Mesenchymal stem cell (in vitro differentiated cells and primary cell): ENCODE measurements around the gene WDR64.

Experiments used
- DNase-seq: peaks from one replicate; pipeline ENCODE4 v3.0.0-alpha.2; 2013
- H2AFZ ChIP-seq: one replicate; pipeline ENCODE4 v1.6.1; 2013; ENCODE audit warnings: low read depth, mild to moderate bottlenecking, control low read depth, inconsistent platforms, low read length, moderate library complexity
- H2AK5ac ChIP-seq: 2 replicates; pipeline ENCODE4 v1.6.1; 2013; ENCODE audit warnings: low read length, moderate library complexity, mild to moderate bottlenecking, inconsistent platforms; ENCODE audit not compliant: severe bottlenecking
- H2BK120ac ChIP-seq: one replicate; pipeline ENCODE4 v1.6.1; 2013; ENCODE audit warnings: low read depth, mild to moderate bottlenecking, inconsistent platforms, low read length, moderate library complexity
- H2BK12ac ChIP-seq, 2 experiments: one replicate each; pipeline ENCODE4 v1.6.1; 2013; ENCODE audit warnings: inconsistent platforms in 2 of 2, low read length in 2 of 2, mild to moderate bottlenecking in 2 of 2, moderate library complexity in 2 of 2, control low read depth in 1 of 2
- H2BK15ac ChIP-seq: one replicate; pipeline ENCODE4 v1.6.1; 2013; ENCODE audit warnings: mild to moderate bottlenecking, low read depth, inconsistent platforms; ENCODE audit not compliant: poor library complexity, severe bottlenecking
- H2BK5ac ChIP-seq: 2 replicates; pipeline ENCODE4 v1.6.1; 2013; ENCODE audit warnings: low read depth, mild to moderate bottlenecking, low read length, control low read depth, inconsistent platforms; ENCODE audit not compliant: poor library complexity, severe bottlenecking
- H3K14ac ChIP-seq, 2 experiments: one replicate each; pipeline ENCODE4 v1.6.1; 2013; ENCODE audit warnings: inconsistent platforms in 2 of 2, low read length in 2 of 2, control low read depth in 1 of 2, mild to moderate bottlenecking in 1 of 2, moderate library complexity in 1 of 2
- H3K18ac ChIP-seq, 2 experiments: one replicate each; pipeline ENCODE4 v1.6.1; 2013; ENCODE audit warnings: inconsistent platforms in 2 of 2, low read length in 2 of 2, control low read depth in 1 of 2, low read depth in 1 of 2, mild to moderate bottlenecking in 1 of 2
- H3K23ac ChIP-seq, 2 experiments: one replicate each; pipeline ENCODE4 v1.6.1; 2013; ENCODE audit warnings: inconsistent platforms in 2 of 2, low read length in 2 of 2, mild to moderate bottlenecking in 2 of 2, moderate library complexity in 2 of 2, control low read depth in 1 of 2
- H3K27ac ChIP-seq: 2 replicates; pipeline ENCODE4 v1.5.1; 2013; ENCODE audit warnings: mild to moderate bottlenecking, moderate library complexity, low read length, control low read depth, inconsistent platforms; ENCODE audit not compliant: poor library complexity, severe bottlenecking
- H3K27me3 ChIP-seq, 2 experiments: 2 replicates each; pipeline versions ENCODE4 v1.6.1 to v1.7.0; 2013; ENCODE audit warnings: low read length in 2 of 2, mild to moderate bottlenecking in 2 of 2, moderate library complexity in 2 of 2, control low read depth in 1 of 2, inconsistent platforms in 1 of 2; ENCODE audit not compliant: control insufficient read depth in 1 of 2, insufficient read depth in 1 of 2
- H3K36me3 ChIP-seq, 2 experiments: 2 replicates each; pipeline versions ENCODE4 v1.6.1 to v1.7.0; 2013; ENCODE audit warnings: low read length in 2 of 2, control low read depth in 1 of 2, inconsistent platforms in 1 of 2, low read depth in 1 of 2, mild to moderate bottlenecking in 1 of 2; ENCODE audit not compliant: insufficient read depth in 2 of 2, control insufficient read depth in 1 of 2
- H3K4ac ChIP-seq, 2 experiments: one replicate each; pipeline ENCODE4 v1.6.1; 2013; ENCODE audit warnings: inconsistent platforms in 2 of 2, low read length in 2 of 2, mild to moderate bottlenecking in 2 of 2, moderate library complexity in 2 of 2, control low read depth in 1 of 2, low read depth in 1 of 2
- H3K4me1 ChIP-seq: 2 replicates; pipeline ENCODE4 v1.6.1; 2013; ENCODE audit warnings: low read depth, low read length, control low read depth; ENCODE audit not compliant: control insufficient read depth, insufficient read depth
- H3K4me2 ChIP-seq: 2 replicates; pipeline ENCODE4 v1.6.1; 2013; ENCODE audit warnings: low read length, mild to moderate bottlenecking, inconsistent platforms; ENCODE audit not compliant: poor library complexity, severe bottlenecking
- H3K4me3 ChIP-seq, 2 experiments: 2 replicates each; pipeline versions ENCODE4 v1.5.1 to v1.7.0; 2013; ENCODE audit warnings: low read length in 2 of 2, mild to moderate bottlenecking in 2 of 2, control low read depth in 1 of 2, low read depth in 1 of 2; ENCODE audit not compliant: insufficient read depth in 1 of 2
- H3K79me1 ChIP-seq: replicated peaks from 2 replicates; pipeline ENCODE4 v1.6.1; 2013; ENCODE audit warnings: mild to moderate bottlenecking, control low read depth, low read length, inconsistent platforms; ENCODE audit not compliant: poor library complexity, severe bottlenecking
- H3K9ac ChIP-seq: 2 replicates; pipeline ENCODE4 v1.7.0; 2013; ENCODE audit warnings: mild to moderate bottlenecking, low read length, moderate library complexity
- H3K9me3 ChIP-seq: 2 replicates; pipeline ENCODE4 v1.7.0; 2013; ENCODE audit warnings: mild to moderate bottlenecking, low read length; ENCODE audit not compliant: control insufficient read depth
- H4K8ac ChIP-seq: one replicate; pipeline ENCODE4 v1.6.1; 2013; ENCODE audit warnings: inconsistent platforms, mild to moderate bottlenecking, low read length, moderate library complexity
- H4K91ac ChIP-seq: one replicate; pipeline ENCODE4 v1.6.1; 2013; ENCODE audit warnings: mild to moderate bottlenecking, low read length, inconsistent platforms
- WGBS: methylation state at CpG from one replicate; pipeline ENCODE4 v1.1.7; 2013; ENCODE audit warnings: mixed read lengths; 5-methylcytosine and 5-hydroxymethylcytosine counted together

WDR64 gene

DNA sequence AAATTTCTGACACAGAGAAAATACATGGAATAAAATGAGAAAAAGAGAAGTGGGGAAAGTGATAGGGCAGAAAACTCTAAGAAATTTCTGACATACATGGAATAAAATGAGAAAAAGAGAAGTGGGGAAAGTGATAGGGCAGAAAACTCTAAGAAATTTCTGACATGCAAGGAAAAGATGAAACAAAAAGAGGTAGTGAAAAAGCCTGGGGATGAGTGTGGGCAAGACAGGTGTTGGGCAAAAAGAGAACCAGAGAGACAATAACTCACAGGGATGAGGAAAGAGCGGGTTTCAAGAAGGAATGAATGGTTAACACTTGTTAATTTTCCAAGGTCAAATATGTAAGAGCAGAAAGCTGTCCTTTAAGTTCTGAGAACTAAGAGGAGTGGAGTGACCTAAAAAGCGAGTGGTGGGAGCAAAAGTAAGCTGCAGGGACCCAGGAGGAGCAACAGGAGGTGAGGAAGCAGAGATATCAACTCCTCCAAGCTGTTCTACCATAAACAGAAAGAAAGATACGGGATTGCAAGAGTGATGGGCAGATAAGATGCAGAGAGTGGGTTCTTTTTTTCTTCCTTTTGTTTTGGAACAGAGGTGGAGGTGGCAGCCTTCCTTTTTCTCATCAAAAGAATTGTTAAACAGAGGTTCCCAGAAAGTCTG lies 166.0 kb downstream of the WDR64 start:
- Histone ChIP-seq H3K27me3 (no peaks in the 10 kb centered on the region), H4K8ac (no peak overlapping the region), H2BK15ac (no peak overlapping the region), H3K4me1 (no peaks in the 10 kb centered on the region), H3K23ac (no peak overlapping the region), H3K36me3 (no peaks in the 10 kb centered on the region), H2BK120ac (no peak overlapping the region), H2AFZ (no peak overlapping the region), H3K4ac (no peak overlapping the region), H2AK5ac (no peak overlapping the region), H3K4me3 (no peak overlapping the region), H4K91ac (no peak overlapping the region), H2BK12ac (peak overlapping the region in 1 of 2 experiments; percentile 71), H3K79me1 (no peaks in the 10 kb centered on the region), H3K18ac (peak overlapping the region in 1 of 2 experiments; percentile 14), H2BK5ac (no peak overlapping the region), H3K9me3 (no peaks in the 10 kb centered on the region), H3K9ac (no peak overlapping the region), H3K14ac (no peak overlapping the region), H3K27ac (no peak overlapping the region), H3K4me2 (no peak overlapping the region)
- WGBS = 97% methylated on average over 2 of the region's 3 CpGs
- DNase-seq = no peak

DNA sequence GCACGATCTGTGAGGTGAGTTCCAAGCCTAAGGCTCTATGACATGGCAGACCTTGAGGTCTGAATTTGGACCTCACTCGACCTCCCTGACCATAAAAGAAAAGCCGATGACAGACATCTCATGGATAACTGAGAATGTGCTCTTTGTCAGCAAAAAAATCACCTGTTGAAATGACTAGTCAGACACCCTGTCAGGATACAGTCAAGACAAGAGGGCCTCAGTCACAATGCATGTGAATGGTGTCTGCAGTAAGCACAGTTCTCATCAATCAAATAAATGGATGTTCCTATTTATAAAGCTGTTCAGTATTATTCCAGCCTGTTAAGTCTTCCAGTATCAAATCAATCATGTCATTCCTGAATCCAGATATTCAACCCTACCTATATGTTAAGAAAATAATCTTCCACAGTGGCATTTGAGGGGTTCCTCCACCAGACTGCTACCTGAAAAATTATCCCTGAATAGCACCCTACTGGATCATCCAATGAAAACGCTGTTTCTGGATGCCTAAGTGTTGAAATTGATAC lies 167.3 kb downstream of the WDR64 start:
- Histone ChIP-seq H4K8ac (no peak overlapping the region), H3K9ac (no peak overlapping the region), H3K27ac (no peak overlapping the region), H3K4me3 (no peak overlapping the region), H3K4me2 (no peak overlapping the region), H2AK5ac (no peak overlapping the region), H4K91ac (no peak overlapping the region), H3K36me3 (no peaks in the 10 kb centered on the region), H3K79me1 (no peaks in the 10 kb centered on the region), H2BK15ac (no peak overlapping the region), H3K14ac (no peak overlapping the region), H2BK5ac (no peak overlapping the region), H3K27me3 (no peaks in the 10 kb centered on the region), H3K4ac (no peak overlapping the region), H3K23ac (no peak overlapping the region), H2BK120ac (no peak overlapping the region), H3K18ac (no peak overlapping the region), H2AFZ (no peak overlapping the region), H3K4me1 (no peaks in the 10 kb centered on the region), H3K9me3 (no peaks in the 10 kb centered on the region), H2BK12ac (no peak overlapping the region)
- no peak for DNase-seq
- 96% methylated on average over 4 of the region's 4 CpGs for WGBS

GRCh38 chr1:241821363-241821762 lies 169.3 kb downstream of the WDR64 start:
- H3K79me1 ChIP-seq = no peaks in the 10 kb centered on the region
- 71% methylated on average over 3 of the region's 4 CpGs for WGBS
- no peak overlapping the region for H2BK120ac ChIP-seq
- no peak overlapping the region for H2BK15ac ChIP-seq
- no peaks in the 10 kb centered on the region for H3K36me3 ChIP-seq
- H3K4ac ChIP-seq = no peak overlapping the region
- no peak overlapping the region for H3K14ac ChIP-seq
- no peak overlapping the region for H2AK5ac ChIP-seq
- H2BK5ac ChIP-seq = no peak overlapping the region
- H2BK12ac ChIP-seq = no peak overlapping the region
- no peaks in the 10 kb centered on the region for H3K27me3 ChIP-seq
- no peaks in the 10 kb centered on the region for H3K9me3 ChIP-seq
- no peak overlapping the region for H3K4me2 ChIP-seq
- H3K23ac ChIP-seq = no peak overlapping the region
- H2AFZ ChIP-seq = no peak overlapping the region
- no peak overlapping the region for H3K18ac ChIP-seq
- DNase-seq = peak; percentile 59
- no peaks in the 10 kb centered on the region for H3K4me1 ChIP-seq
- no peak overlapping the region for H3K9ac ChIP-seq
- no peak overlapping the region for H4K91ac ChIP-seq
- no peak overlapping the region for H3K4me3 ChIP-seq
- H3K27ac ChIP-seq = no peak overlapping the region
- H4K8ac ChIP-seq = no peak overlapping the region

DNA sequence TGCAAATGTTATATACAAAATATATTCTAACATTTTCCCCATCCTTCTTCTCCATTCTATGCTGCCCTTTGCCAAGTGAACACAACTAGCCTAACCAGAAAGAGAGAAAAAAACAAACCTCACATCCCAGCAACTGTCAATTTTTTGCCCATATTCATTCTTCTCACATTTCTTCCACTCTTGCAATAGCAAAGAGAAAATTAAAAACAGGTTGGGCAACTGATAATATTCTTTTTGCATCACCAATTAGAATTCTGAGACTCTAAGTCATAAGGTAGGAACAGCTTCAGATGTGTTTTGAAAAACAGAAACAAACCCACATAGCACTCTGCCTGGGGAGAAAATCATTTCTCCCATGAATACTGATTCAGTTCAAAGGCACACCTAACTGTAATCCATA lies 170.8 kb downstream of the WDR64 start:
- Histone ChIP-seq H3K27ac (no peak overlapping the region), H3K23ac (no peak overlapping the region), H2BK120ac (no peak overlapping the region), H3K18ac (no peak overlapping the region), H3K27me3 (no peaks in the 10 kb centered on the region), H3K4ac (no peak overlapping the region), H3K4me3 (no peak overlapping the region), H2BK5ac (no peak overlapping the region), H3K9ac (no peak overlapping the region), H3K79me1 (no peaks in the 10 kb centered on the region), H3K4me1 (no peaks in the 10 kb centered on the region), H3K36me3 (no peaks in the 10 kb centered on the region), H4K8ac (no peak overlapping the region), H4K91ac (no peak overlapping the region), H3K14ac (no peak overlapping the region), H2BK12ac (no peak overlapping the region), H2AFZ (no peak overlapping the region), H2AK5ac (no peak overlapping the region), H3K9me3 (no peaks in the 10 kb centered on the region), H3K4me2 (no peak overlapping the region), H2BK15ac (no peak overlapping the region)
- DNase-seq = no peak
